GM12865 (cell line): ENCODE data around the gene ZBED2.

Experiments used
- DNase-seq: peaks from one replicate; pipeline ENCODE4 v3.0.0; 2010; ENCODE audit warnings: low read depth
- H3K4me3 ChIP-seq: 2 replicates; pipeline ENCODE4 v1.5.1; 2011; ENCODE audit warnings: mild to moderate bottlenecking, low read depth, low read length, control low read depth
- CTCF ChIP-seq: IDR thresholded peaks from 2 replicates; pipeline ENCODE4 v1.5.1; 2011; ENCODE audit warnings: low read length, control low read depth, low read depth, inconsistent platforms; ENCODE audit not compliant: insufficient read depth; ENCODE audit errors: missing control alignments

ZBED2 gene

GRCh38 chr3:111605018-111605417 is 9.9 kb upstream of the ZBED2 start:
- H3K4me3 ChIP-seq, result no peak overlapping the region
- TF ChIP-seq CTCF, result no peak
- DNase-seq, result no peak

- no peak for DNase-seq
- no peak overlapping the region for H3K4me3 ChIP-seq
- TF ChIP-seq CTCF, result no peak
Measured at GRCh38 chr3:111604119-111604518, 9.0 kb upstream of the ZBED2 start.

GRCh38 chr3:111603679-111604078 is 8.5 kb upstream of the ZBED2 start:
- DNase-seq, result no peak
- TF ChIP-seq CTCF, result no peak
- no peak overlapping the region for H3K4me3 ChIP-seq

- no peak overlapping the region for H3K4me3 ChIP-seq
- TF ChIP-seq CTCF, result no peak
- DNase-seq, result no peak
Measured at GRCh38 chr3:111601810-111602209, 6.7 kb upstream of the ZBED2 start.

GRCh38 chr3:111598552-111598951 is 3.4 kb upstream of the ZBED2 start:
- no peak for DNase-seq
- no peak overlapping the region for H3K4me3 ChIP-seq
- TF ChIP-seq CTCF, result no peak

- TF ChIP-seq CTCF, result no peak
- no peak overlapping the region for H3K4me3 ChIP-seq
- no peak for DNase-seq
Measured at GRCh38 chr3:111598139-111598538, 3.0 kb upstream of the ZBED2 start.

GRCh38 chr3:111596328-111596727 is 1.2 kb upstream of the ZBED2 start:
- DNase-seq, result no peak
- H3K4me3 ChIP-seq, result no peak overlapping the region
- TF ChIP-seq CTCF, result no peak
